K562 (cell line): ENCODE data around the gene ABCC9. TPM values are rescaled to one million over a fixed set of nuclear protein-coding genes. Genes with fewer than 3 reads are reported as not detected.

ENCODE experiments used
- ATAC-seq: fragments of 200-7000 bp; cut with Tn5 transposase; 3 replicates; pipeline ENCODE4 v1.9.1; 2020; ENCODE audit warnings: moderate library complexity
- BruUV-seq: library from RNA; stranded (reverse); fragments of 400-500 nt; replicated peaks from 2 replicates; lab custom pipeline; 2021; lab: Mats Ljungman, UMichigan
- CTCF ChIA-PET: fragments of 300-600 bp; formaldehyde crosslinking; extraction: SDS; loops from one replicate; lab custom pipeline; 2021; ENCODE audit warnings: low intra/inter-chr PET ratio; lab: Yijun Ruan, JAX
- POLR2A ChIA-PET: fragments of 300-600, 350-650 bp; sonication (Branson Sonifier 250); formaldehyde crosslinking; extraction: SDS; loops from one replicate; lab custom pipeline; 2021; ENCODE audit warnings: antibody characterized with exemption, inconsistent platforms; lab: Yijun Ruan, JAX
- DNase-seq, 4 experiments: peaks; one replicate each; pipeline versions ENCODE4 v3.0.0 to v3.0.0-alpha.2; 2011 to 2018; ENCODE audit warnings: low spot score in 3 of 4, mixed read lengths in 3 of 4; ENCODE audit errors: extremely low read depth in 1 of 4
- FAIRE-seq: peaks from 2 replicates; lab custom pipeline; 2011; peaks lifted over from hg19 to GRCh38; lab: Jason Lieb, UNC
- H2AFZ ChIP-seq: 2 replicates; pipeline ENCODE4 v1.6.0; 2011; ENCODE audit warnings: low read depth, low read length, control low read depth, inconsistent platforms
- H3K27ac ChIP-seq: fragments of 200-600 bp; 3 replicates; pipeline ENCODE4 v1.8.0; 2011; ENCODE audit warnings: low read depth, mild to moderate bottlenecking, control low read depth, inconsistent platforms, low read length, moderate library complexity, mixed read lengths; ENCODE audit errors: extremely low read depth
- H3K27me3 ChIP-seq, 2 experiments: fragments of 300-600 bp in 1 of 2; 2 replicates in 1 of 2; 3 replicates in 1 of 2; pipeline versions ENCODE4 v1.6.0 to v1.8.0; 2011; ENCODE audit warnings: inconsistent platforms in 2 of 2, low read length in 2 of 2, mild to moderate bottlenecking in 1 of 2, mixed read lengths in 1 of 2, moderate library complexity in 1 of 2; ENCODE audit not compliant: control insufficient read depth in 2 of 2, insufficient read depth in 2 of 2
- H3K36me3 ChIP-seq: fragments of 300-600 bp; 3 replicates; pipeline ENCODE4 v1.8.0; 2011; ENCODE audit warnings: mild to moderate bottlenecking, low read length, inconsistent platforms; ENCODE audit not compliant: control insufficient read depth, insufficient read depth
- H3K4me1 ChIP-seq, 2 experiments: fragments of 200-600 bp in 1 of 2; replicated peaks in 1 of 2; 2 replicates in 1 of 2; 3 replicates in 1 of 2; pipeline versions ENCODE4 v1.5.1 to v1.8.0; 2011; ENCODE audit warnings: inconsistent platforms in 2 of 2, low read length in 2 of 2, mild to moderate bottlenecking in 1 of 2, mixed read lengths in 1 of 2, moderate library complexity in 1 of 2; ENCODE audit not compliant: control insufficient read depth in 2 of 2, insufficient read depth in 2 of 2
- H3K4me2 ChIP-seq: 2 replicates; pipeline ENCODE4 v1.6.1; 2011; ENCODE audit warnings: low read length, control low read depth, inconsistent platforms, mixed read lengths; ENCODE audit not compliant: insufficient read depth
- H3K4me3 ChIP-seq: fragments of 200-600 bp; sonication (generic), shearing (Covaris generic); 2 replicates; pipeline ENCODE4 v1.5.1; 2016; ENCODE audit warnings: control low read depth, inconsistent platforms
- H3K79me2 ChIP-seq: fragments of 200-600 bp; 3 replicates; pipeline ENCODE4 v1.8.0; 2011; ENCODE audit warnings: low read length, inconsistent platforms; ENCODE audit not compliant: control insufficient read depth, insufficient read depth
- H3K9ac ChIP-seq, 2 experiments: 2 replicates each; pipeline versions ENCODE4 v1.6.0 to v1.6.1; 2011; ENCODE audit warnings: low read depth in 2 of 2, low read length in 2 of 2, control low read depth in 1 of 2, inconsistent platforms in 1 of 2, mild to moderate bottlenecking in 1 of 2, mixed read lengths in 1 of 2; ENCODE audit not compliant: insufficient read depth in 1 of 2
- H3K9me1 ChIP-seq: one replicate; pipeline ENCODE4 v1.6.0; 2011; ENCODE audit warnings: inconsistent platforms, mild to moderate bottlenecking, low read length, moderate library complexity; ENCODE audit not compliant: control insufficient read depth, insufficient read depth
- H3K9me3 ChIP-seq: replicated peaks from 2 replicates; pipeline ENCODE4 v1.5.1; 2011; ENCODE audit warnings: low read depth, low read length, inconsistent platforms; ENCODE audit not compliant: control insufficient read depth, insufficient read depth
- H4K20me1 ChIP-seq: replicated peaks from 2 replicates; pipeline ENCODE4 v1.6.1; 2011; ENCODE audit warnings: low read length, inconsistent platforms, mixed read lengths; ENCODE audit not compliant: control insufficient read depth, insufficient read depth
- BDP1 ChIP-seq: IDR thresholded peaks from 3 replicates; pipeline ENCODE4 v1.6.1; 2011; ENCODE audit not compliant: insufficient read length, insufficient read depth
- CHD1 ChIP-seq: fragments of 200-600 bp; sonication (generic); IDR thresholded peaks from one replicate; pipeline ENCODE4 v1.6.1; 2012; ENCODE audit warnings: mild to moderate bottlenecking, moderate library complexity, low read length, inconsistent platforms
- HMGXB4 ChIP-seq: sonication (generic); formaldehyde crosslinking; IDR thresholded peaks from 2 replicates; pipeline ENCODE4 v1.8.1; 2023; ENCODE audit warnings: mild to moderate bottlenecking, missing genetic modification reagents
- LARP7 ChIP-seq: fragments of 450-650 bp; IDR thresholded peaks from 2 replicates; pipeline ENCODE4 v1.6.1; 2016
- MGA ChIP-seq: fragments of 450-650 bp; IDR thresholded peaks from 2 replicates; pipeline ENCODE4 v1.6.1; 2016; ENCODE audit warnings: mild to moderate bottlenecking, moderate library complexity
- PHB ChIP-seq: fragments of 250-450 bp; sonication (Bioruptor Pico); IDR thresholded peaks from 2 replicates; pipeline ENCODE4 v1.5.0; 2021
- SMC3 ChIP-seq: conservative IDR thresholded peaks from 2 replicates; pipeline ENCODE4 v1.6.1; 2011; ENCODE audit warnings: low read depth, low read length, improper control_type of control experiment; ENCODE audit not compliant: insufficient read depth
- SREBF2 ChIP-seq: sonication (generic); formaldehyde crosslinking; IDR thresholded peaks from 2 replicates; pipeline ENCODE4 v1.4.0; 2020; ENCODE audit warnings: mild to moderate bottlenecking, missing genetic modification reagents
- ZNF23 ChIP-seq: fragments of 250-450 bp; sonication (Bioruptor Pico); IDR thresholded peaks from 2 replicates; pipeline ENCODE4 v1.4.0; 2020; ENCODE audit warnings: mild to moderate bottlenecking
- ZNF584 ChIP-seq: fragments of 200-800 bp; sonication (Bioruptor generic); IDR thresholded peaks from 2 replicates; pipeline ENCODE4 v1.6.1; 2016; ENCODE audit warnings: low read depth, mild to moderate bottlenecking, missing genetic modification characterization, missing compliant biosample characterization
- ZNF699 ChIP-seq: fragments of 250-450 bp; sonication (Bioruptor Pico); IDR thresholded peaks from 2 replicates; pipeline ENCODE4 v1.8.0; 2021; ENCODE audit warnings: mild to moderate bottlenecking, moderate library complexity; ENCODE audit not compliant: insufficient replicate concordance
- ZNF830 ChIP-seq: fragments of 250-450 bp; sonication (Bioruptor Pico); IDR thresholded peaks from 2 replicates; pipeline ENCODE4 v1.5.0; 2021; ENCODE audit warnings: mild to moderate bottlenecking
- WGBS: fragments of 100-300 bp; shearing (Covaris generic); methylation state at CpG from one replicate; pipeline ENCODE4 v1.1.6; 2016; ENCODE audit warnings: low coverage, mixed read lengths; ENCODE audit not compliant: insufficient coverage; ENCODE audit errors: missing lambda C conversion rate; 5-methylcytosine and 5-hydroxymethylcytosine counted together
- in situ Hi-C: fragments of 300-500 bp; cut with MboI; formaldehyde crosslinking; loops from 4 replicates; pipeline ENCODE4 v1.15.0; 2018; ENCODE audit warnings: inconsistent platforms, mixed read lengths
- intact Hi-C: fragments of 100-400 bp; cut with micrococcal nuclease; formaldehyde crosslinking; loops from 2 replicates; pipeline ENCODE4 v1.14.2; 2022
- polyA plus RNA-seq, 8 experiments: library from polyadenylated mRNA; depleted of rRNA in 4 of 8; stranded (reverse) in 5 of 8; unstranded in 3 of 8; fragments of >200 nt; fragmentation: Nextera tagmentation in 2 of 8; fragmentation: Illumina TruSeq in 1 of 8; extraction: Ambion mirVana in 2 of 8; extraction: Trizol in 1 of 8; gene quantifications; 2 replicates each; pipeline versions ENCODE4 v1.2.1 to v1.2.3, GENCODE V29; 2011 to 2014; ENCODE audit warnings: inconsistent platforms in 1 of 8, missing spikeins in 1 of 8
- total RNA-seq, 7 experiments: library from RNA; depleted of rRNA in 6 of 7; stranded (reverse); fragments of >200 nt in 6 of 7; fragmentation: Illumina TruSeq in 2 of 7; extraction: Trizol in 2 of 7; gene quantifications; 2 replicates each; pipeline versions ENCODE4 v1.2.1 to v1.2.3, GENCODE V29; 2011 to 2021; ENCODE audit warnings: low replicate concordance in 1 of 7

ABCC9 gene
- total and polyA plus RNA-seq, 9 of the 15 experiments (the other 6 are each of a cell fraction or from before 2014, with no cell fraction given) = 0.05 to 0.40 (median 0.18) TPM

GRCh38 chr12:21895651-21896050 lies 45.6 kb downstream of the ABCC9 start:
- H4K20me1 ChIP-seq = no peaks in the 10 kb centered on the region
- no peak overlapping the region for H3K4me2 ChIP-seq
- in situ Hi-C loops (no loop called here), intact Hi-C loops (no loop called here)
- DNase-seq (no peak), ATAC-seq (no peak), FAIRE-seq (no peak)
- ChIA-PET CTCF (no interaction called here), POLR2A (no interaction called here)
- H3K4me3 ChIP-seq = no peak overlapping the region
- no peak overlapping the region for H2AFZ ChIP-seq
- no peaks in the 10 kb centered on the region for H3K4me1 ChIP-seq
- 4% methylated on average over 2 of the region's 2 CpGs for WGBS
- no peaks in the 10 kb centered on the region for H3K9me1 ChIP-seq
- H3K27me3 ChIP-seq = no peaks in the 10 kb centered on the region
- H3K27ac ChIP-seq = no peak overlapping the region
- H3K36me3 ChIP-seq = no peaks in the 10 kb centered on the region
- no TSS peak for BruUV-seq
- TF ChIP-seq CHD1 = no peak
- TF ChIP-seq SREBF2 (CRISPR knock-in tag) = no peak
- no peak for TF ChIP-seq PHB (CRISPR knock-in tag)
- no peak for TF ChIP-seq ZNF584 (CRISPR knock-in tag)
- TF ChIP-seq ZNF830 (CRISPR knock-in tag) = no peak
- TF ChIP-seq LARP7 = no peak
- no peak for TF ChIP-seq ZNF699
- no peak for TF ChIP-seq SMC3
- no peak for TF ChIP-seq MGA
- TF ChIP-seq BDP1 = no peak
- no peak for TF ChIP-seq HMGXB4 (CRISPR knock-in tag)
- no peak for TF ChIP-seq ZNF23 (CRISPR knock-in tag)
- H3K9ac ChIP-seq = no peak overlapping the region
- no peaks in the 10 kb centered on the region for H3K79me2 ChIP-seq
- H3K9me3 ChIP-seq = no peaks in the 10 kb centered on the region; the same call in 1 of the 2 replicates
